GM20431 (cell line): ENCODE measurements around the gene RXFP2.

ENCODE experiments used
- in situ Hi-C: fragments of 300-500 bp; cut with MseI, MboI; formaldehyde crosslinking; loops from one replicate; pipeline ENCODE4 v1.15.0; 2020; ENCODE audit warnings: low sequenced_read_pairs; ENCODE audit not compliant: unreplicated experiment

RXFP2 gene, protein sequence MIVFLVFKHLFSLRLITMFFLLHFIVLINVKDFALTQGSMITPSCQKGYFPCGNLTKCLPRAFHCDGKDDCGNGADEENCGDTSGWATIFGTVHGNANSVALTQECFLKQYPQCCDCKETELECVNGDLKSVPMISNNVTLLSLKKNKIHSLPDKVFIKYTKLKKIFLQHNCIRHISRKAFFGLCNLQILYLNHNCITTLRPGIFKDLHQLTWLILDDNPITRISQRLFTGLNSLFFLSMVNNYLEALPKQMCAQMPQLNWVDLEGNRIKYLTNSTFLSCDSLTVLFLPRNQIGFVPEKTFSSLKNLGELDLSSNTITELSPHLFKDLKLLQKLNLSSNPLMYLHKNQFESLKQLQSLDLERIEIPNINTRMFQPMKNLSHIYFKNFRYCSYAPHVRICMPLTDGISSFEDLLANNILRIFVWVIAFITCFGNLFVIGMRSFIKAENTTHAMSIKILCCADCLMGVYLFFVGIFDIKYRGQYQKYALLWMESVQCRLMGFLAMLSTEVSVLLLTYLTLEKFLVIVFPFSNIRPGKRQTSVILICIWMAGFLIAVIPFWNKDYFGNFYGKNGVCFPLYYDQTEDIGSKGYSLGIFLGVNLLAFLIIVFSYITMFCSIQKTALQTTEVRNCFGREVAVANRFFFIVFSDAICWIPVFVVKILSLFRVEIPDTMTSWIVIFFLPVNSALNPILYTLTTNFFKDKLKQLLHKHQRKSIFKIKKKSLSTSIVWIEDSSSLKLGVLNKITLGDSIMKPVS

DNA sequence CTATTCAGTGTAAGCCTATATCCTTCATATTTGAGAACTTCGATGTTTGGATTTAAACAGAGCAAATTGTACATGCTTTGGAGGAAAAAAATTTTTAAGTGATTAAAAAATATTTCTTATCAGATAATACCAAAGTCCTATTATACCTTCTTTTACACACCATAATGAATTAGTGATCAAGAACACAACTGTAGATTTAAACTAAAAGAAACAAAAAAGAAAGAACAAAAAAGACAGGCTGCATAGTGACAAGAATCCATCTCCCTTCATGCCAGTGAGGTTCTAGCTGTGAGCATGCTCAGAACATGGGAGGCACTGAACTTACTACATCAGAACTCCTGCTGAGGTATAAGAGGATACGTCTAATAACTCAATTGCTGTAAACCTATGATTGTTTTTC is at the start of gene RXFP2:
RXFP2 (plus strand) TSS at position 301 of the 400 bp plus-strand sequence; CDS start at position 388, 87 bp downstream.
- in situ Hi-C loops = loop anchor here (25.0 kb wide), 2 partner anchors 302 to 502 kb away; no protein-coding TSS in a partner anchor

- in situ Hi-C loops = no loop called here
These were observed 42.0 kb upstream of the RXFP2 start for GRCh38 chr13:31697290-31697689.

GRCh38 chr13:31699650-31700049 is 39.7 kb upstream of the RXFP2 start:
- in situ Hi-C loops = no loop called here

DNA sequence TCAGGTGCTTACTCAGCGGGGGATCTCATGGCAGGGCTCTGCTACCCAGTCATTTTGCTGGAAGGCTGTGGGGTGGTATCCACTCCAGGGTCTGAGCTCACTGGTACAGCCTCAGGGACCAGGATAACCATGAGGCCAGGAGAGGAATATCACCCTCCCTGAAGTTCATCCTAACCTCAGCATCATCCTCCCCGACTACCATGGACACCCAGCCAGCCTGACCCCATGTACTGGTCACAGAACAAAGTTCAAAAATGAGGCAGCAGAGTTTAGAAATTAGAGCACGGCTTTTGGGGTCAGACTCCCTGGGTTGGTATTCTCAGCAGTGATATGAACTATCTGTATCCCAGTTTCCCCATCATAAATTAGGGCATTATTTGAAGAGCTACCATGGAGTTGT is 35.5 kb upstream of the RXFP2 start:
- in situ Hi-C loops = no loop called here

DNA sequence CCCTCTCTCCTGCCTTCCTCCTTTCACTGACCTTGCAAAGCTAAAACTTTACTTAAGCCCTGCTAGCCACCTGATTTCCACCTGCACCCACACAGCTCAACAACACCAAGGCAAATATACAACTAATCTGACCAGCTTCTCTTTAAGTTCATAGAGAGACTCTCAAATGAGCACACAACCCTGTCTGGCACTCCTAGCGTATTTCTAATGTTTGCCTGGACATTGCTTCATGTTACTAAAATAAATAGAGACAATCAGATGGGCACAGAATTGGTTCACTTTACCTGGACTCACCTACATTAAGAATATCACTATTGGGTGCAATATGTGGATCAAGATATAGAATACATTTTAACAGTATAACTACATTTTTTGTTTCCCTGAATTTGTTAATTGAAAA is 33.2 kb upstream of the RXFP2 start:
- in situ Hi-C loops = no loop called here

- in situ Hi-C loops = no loop called here
These were observed 21.7 kb upstream of the RXFP2 start for GRCh38 chr13:31717583-31717982.

GRCh38 chr13:31719214-31719613 is 20.1 kb upstream of the RXFP2 start:
- in situ Hi-C loops = no loop called here

- in situ Hi-C loops = no loop called here
These were observed 16.7 kb upstream of the RXFP2 start for GRCh38 chr13:31722673-31723072.

DNA sequence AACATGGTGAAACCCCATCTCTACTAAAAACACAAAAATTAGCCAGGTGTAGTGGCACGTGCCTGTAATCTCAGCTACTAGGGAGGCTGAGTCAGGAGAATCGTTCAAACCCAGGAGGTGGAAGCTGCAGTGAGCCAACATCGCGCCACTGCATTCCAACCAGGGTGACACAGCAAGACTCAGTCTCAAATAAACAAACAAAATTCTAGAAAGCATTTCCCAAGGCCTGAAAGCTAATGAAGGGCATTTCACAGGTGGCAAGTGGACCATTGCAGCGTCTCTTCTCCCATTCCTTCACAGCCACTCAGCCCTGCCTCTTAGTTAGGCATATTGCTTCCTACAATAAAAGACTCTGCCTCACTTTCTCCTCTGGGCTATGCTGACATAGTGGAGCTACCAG is 13.5 kb upstream of the RXFP2 start:
- in situ Hi-C loops = loop anchor here (25.0 kb wide), 2 partner anchors 289 to 489 kb away; no protein-coding TSS in a partner anchor

GRCh38 chr13:31731921-31732320 is 7.4 kb upstream of the RXFP2 start:
- in situ Hi-C loops = loop anchor here (25.0 kb wide), 2 partner anchors 295 to 495 kb away; no protein-coding TSS in a partner anchor

DNA sequence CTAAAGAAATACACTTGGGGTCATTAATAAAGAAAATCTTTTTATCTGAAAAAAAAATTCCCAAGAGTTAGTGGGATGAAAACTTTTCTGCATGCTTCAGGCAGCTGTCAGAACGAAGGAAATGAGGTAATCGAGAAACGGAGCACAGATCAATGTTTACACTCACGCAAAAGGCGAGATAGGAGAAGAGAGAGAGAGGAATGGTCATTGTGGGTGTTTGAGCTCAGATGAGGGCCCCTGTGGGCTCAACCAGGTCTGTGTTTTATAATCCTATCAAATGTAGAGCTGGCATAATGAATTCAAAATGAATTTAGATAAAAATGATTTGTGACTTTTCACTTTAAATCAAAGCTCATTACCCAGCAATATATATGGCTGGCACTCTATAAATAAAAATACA is 6.3 kb upstream of the RXFP2 start:
- in situ Hi-C loops = loop anchor here (25.0 kb wide), 2 partner anchors 296 to 496 kb away; no protein-coding TSS in a partner anchor

- in situ Hi-C loops = loop anchor here (25.0 kb wide), 2 partner anchors 296 to 496 kb away; no protein-coding TSS in a partner anchor
These were observed 5.7 kb upstream of the RXFP2 start for GRCh38 chr13:31733647-31734046.

DNA sequence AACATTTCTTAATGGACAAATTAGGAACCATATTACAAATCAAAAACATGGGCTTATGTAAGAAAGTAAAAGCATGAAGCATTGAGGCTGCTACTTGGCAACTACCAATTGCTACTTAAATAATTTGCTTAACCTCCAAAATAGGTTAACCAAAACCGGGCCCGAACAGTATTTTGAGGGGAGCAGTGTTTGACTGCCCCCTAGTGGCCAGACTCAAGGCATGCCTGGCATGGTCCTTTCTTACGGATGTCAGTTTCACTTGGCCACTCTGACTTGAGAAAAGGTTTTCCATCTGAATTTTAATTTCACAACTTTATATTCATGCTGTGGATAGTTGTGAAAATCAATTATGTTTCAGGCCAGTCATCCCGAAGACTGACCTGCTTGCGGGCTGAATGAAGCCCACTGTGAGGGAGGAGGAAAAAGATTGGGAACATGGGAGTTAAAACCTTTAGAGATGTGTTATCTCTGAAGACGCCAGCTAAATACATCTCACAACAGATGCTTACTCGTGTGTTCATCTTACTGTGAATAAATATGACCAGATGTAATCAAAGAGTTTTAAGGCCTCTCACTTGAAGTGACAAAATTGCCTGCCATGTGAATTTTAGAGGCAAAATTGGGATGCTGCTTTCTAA is 2.9 kb downstream of the RXFP2 start:
- in situ Hi-C loops = loop anchor here (25.0 kb wide), 2 partner anchors 305 to 505 kb away; no protein-coding TSS in a partner anchor

GRCh38 chr13:31747291-31747690 is 8.0 kb downstream of the RXFP2 start:
- in situ Hi-C loops = loop anchor here (25.0 kb wide), 2 partner anchors 310 to 510 kb away; no protein-coding TSS in a partner anchor

- in situ Hi-C loops = loop anchor here (25.0 kb wide), 2 partner anchors 311 to 511 kb away; no protein-coding TSS in a partner anchor
These were observed 8.6 kb downstream of the RXFP2 start for GRCh38 chr13:31747966-31748365.

DNA sequence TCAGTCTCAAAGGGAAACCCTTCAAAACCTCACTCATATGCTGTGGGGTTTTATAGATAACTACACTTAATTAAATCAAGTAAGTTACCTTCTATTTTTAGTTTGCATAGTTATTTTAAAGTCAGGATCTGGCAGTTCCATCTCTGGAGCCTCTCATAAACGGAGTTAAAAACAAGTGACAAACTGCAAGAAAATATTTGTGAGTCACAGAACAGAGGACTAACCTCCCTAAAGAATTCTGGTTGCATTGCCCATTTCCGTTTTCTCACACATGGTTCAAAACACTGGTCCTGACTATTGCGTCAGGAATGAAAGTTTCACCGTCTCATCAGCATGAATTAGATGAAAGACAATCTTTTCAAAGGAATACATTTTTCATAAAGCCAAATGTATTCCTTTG is 10.6 kb downstream of the RXFP2 start:
- in situ Hi-C loops = loop anchor here (25.0 kb wide), 2 partner anchors 313 to 513 kb away; no protein-coding TSS in a partner anchor

DNA sequence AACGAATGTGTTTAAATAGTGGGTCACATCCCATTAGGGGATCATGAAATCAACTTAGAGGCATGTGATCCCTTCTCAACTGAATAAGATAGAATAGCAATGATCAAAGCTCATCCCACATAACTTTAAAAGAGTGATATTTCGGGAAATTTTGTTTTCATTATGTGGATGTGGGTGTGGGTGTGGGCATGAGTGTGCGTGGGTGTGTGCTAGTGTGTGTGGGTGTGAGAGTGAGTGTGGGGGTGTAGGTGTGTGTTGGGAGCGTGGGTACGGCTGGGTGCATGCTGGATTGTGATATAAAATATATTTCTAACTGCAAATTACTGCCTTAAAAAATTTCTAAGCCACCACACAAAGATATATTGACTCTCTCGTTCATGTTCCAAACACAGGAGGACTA is 15.9 kb downstream of the RXFP2 start:
- in situ Hi-C loops = no loop called here

GRCh38 chr13:31755803-31756212 is 16.5 kb downstream of the RXFP2 start:
- in situ Hi-C loops = no loop called here

GRCh38 chr13:31756346-31756745 is 17.0 kb downstream of the RXFP2 start:
- in situ Hi-C loops = no loop called here

- in situ Hi-C loops = no loop called here
These were observed 22.6 kb downstream of the RXFP2 start for GRCh38 chr13:31761951-31762350.
